Cerebellar nuclear complex (tissue), 1 donor: ENCODE measurements around the gene WWC1.
"Not testable (repeated sequence)": the region's sequence is repeated elsewhere in the genome, so short reads cannot be mapped to it uniquely, and the experiment has no call there.

Experiments
- DNase-seq, 2 experiments: peaks; one replicate each; lab custom pipeline; 2025; lab: John Stamatoyannopoulos, UW

WWC1 gene

GRCh38 chr5:168308976-168309598, 17.6 kb downstream of the WWC1 start:
- DNase-seq = no peak

- DNase-seq = not testable (repeated sequence)
Observed at GRCh38 chr5:168310541-168310940, 19.1 kb downstream of the WWC1 start.

GRCh38 chr5:168311061-168311566, 19.7 kb downstream of the WWC1 start:
- no peak for DNase-seq

GRCh38 chr5:168312606-168313295, 21.3 kb downstream of the WWC1 start:
- DNase-seq = no peak

GRCh38 chr5:168313596-168314204, 22.3 kb downstream of the WWC1 start:
- no peak for DNase-seq

- DNase-seq = no peak
Observed at GRCh38 chr5:168314735-168315411, 23.4 kb downstream of the WWC1 start.

GRCh38 chr5:168315416-168316138, 24.1 kb downstream of the WWC1 start:
- DNase-seq = no peak

GRCh38 chr5:168316139-168316578, 24.7 kb downstream of the WWC1 start:
- DNase-seq = no peak

- DNase-seq = no peak
Observed at GRCh38 chr5:168317096-168317520, 25.7 kb downstream of the WWC1 start.

- DNase-seq = no peak
Observed at GRCh38 chr5:168317521-168318147, 26.2 kb downstream of the WWC1 start.

GRCh38 chr5:168318240-168318639, 26.8 kb downstream of the WWC1 start:
- no peak for DNase-seq

- DNase-seq = no peak
Observed at GRCh38 chr5:168319774-168320173, 28.3 kb downstream of the WWC1 start.

- no peak for DNase-seq
Observed at GRCh38 chr5:168320805-168321204, 29.4 kb downstream of the WWC1 start.

GRCh38 chr5:168324859-168325630, 33.6 kb downstream of the WWC1 start:
- DNase-seq = no peak

- no peak for DNase-seq
Observed at GRCh38 chr5:168327019-168327421, 35.6 kb downstream of the WWC1 start.

- DNase-seq = no peak
Observed at GRCh38 chr5:168327451-168327850, 36.0 kb downstream of the WWC1 start.

GRCh38 chr5:168327994-168328393, 36.5 kb downstream of the WWC1 start:
- DNase-seq = no peak

GRCh38 chr5:168328814-168329213, 37.4 kb downstream of the WWC1 start:
- no peak for DNase-seq

GRCh38 chr5:168329302-168329701, 37.9 kb downstream of the WWC1 start:
- DNase-seq = no peak

GRCh38 chr5:168332042-168332441, 40.6 kb downstream of the WWC1 start:
- no peak for DNase-seq

GRCh38 chr5:168334280-168334679, 42.8 kb downstream of the WWC1 start:
- no peak for DNase-seq
